ENCODE results near the gene NIF3L1. TPM values are rescaled to one million over a fixed set of nuclear protein-coding genes. Genes with fewer than 3 reads are reported as not detected.
"Not testable (repeated sequence)": the region's sequence is repeated elsewhere in the genome, so short reads cannot be mapped to it uniquely, and the experiment has no call there.

Gene NIF3L1
- total RNA-seq, 1 experiment from 2014 or later = 51.1 TPM

DNA sequence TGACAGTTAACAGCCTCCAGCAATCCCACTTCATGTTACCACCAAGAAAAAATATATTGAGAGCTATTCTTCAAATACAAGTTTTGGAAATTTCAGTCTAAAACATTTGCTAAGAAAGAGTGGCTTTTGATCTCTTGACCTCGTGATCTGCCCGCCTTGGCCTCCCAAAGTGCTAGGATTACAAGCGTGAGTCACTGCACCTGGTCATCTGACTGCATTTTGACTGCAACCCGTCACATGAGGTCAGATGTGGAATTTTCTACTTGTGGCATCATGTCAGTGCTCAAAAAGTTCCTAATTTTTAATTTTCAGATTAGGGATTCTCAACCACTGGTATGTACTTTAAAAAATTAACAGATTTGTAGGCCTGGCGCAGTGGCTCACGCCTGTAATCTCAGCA is 15.6 kb upstream of the NIF3L1 start:
- DNase-seq (ENCODE audit: low read depth) = no peak

GRCh38 chr2:200877443-200877842 is 11.7 kb upstream of the NIF3L1 start:
- DNase-seq (ENCODE audit: low read depth) = no peak

DNA sequence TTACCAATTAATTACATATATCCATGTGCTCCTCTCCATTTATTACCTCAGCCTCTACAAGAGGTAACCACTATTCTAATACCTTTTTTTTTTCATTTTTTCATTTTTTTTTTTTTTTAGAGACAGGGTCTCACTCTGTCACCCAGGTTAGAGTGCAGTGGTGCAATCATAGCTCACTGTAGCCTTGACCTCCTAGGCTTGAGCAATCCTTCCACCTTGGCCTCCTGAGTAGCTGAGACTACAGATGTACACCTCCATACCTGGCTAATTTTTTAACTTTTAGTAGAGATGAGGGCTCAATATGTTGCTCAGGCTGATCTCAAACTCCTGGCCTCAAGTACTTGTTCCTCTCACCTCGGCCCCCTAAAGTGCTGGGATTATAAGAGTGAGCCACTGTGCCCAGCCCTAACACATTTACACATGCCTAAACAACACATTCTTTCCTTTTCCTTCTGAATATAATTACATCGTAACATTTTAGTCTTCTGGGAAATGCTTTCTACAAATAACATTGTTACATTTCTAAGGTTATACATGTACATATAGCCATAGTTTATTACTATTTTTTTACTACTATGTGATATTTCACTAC is 10.8 kb upstream of the NIF3L1 start:
- DNase-seq (ENCODE audit: low read depth) = no peak

- DNase-seq (ENCODE audit: low read depth) = not testable (repeated sequence)
Measured at GRCh38 chr2:200881715-200882249, 7.4 kb upstream of the NIF3L1 start.

DNA sequence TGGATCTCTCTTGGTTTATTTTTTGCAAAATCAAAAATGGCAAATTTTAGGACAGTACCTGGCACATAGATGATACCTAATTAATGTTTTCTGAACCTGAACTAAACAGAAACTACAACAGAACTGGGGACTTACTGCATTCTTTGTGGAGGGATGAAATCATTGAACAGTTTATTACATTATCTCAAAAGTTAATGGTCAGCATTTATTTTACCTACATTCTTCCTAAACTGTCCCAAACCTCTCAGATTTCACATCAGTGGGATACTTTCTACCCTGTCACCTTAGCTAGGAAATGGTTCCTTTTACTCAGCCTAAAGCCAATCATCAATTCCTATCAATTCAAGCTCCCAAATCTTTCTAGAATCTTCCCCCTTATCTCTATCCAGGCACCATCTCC is 10.3 kb downstream of the NIF3L1 start:
- no peak for DNase-seq (ENCODE audit: low read depth)

DNA sequence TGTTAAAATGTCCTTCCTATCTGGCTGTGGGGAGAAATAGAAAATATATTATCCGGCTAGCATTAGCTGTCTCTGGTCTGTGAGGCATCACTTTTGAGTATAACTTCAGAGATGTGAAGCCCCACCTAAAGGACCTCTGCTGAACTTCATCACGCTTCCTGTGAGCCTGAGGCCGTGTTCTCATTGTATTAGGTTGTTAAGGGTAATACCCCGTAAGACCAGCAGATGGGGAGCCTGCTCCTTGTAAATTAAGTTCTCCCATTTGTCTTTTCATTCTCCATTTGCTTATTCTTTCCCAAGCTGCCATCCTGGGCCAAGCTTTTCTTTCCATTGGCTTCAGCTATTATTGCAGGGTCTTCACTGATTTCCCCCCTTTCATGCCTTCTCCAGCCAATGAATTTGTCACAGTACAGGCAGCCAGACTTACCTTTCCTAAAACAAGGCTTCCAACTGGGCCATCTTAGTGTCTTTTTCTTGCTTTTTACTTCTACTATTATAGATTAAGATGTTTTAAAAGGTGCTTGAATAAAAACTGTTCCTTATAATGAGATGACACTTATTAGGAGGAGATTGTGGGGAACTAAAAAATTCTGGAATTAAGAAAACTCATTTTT is 12.4 kb downstream of the NIF3L1 start:
- peak; percentile 81 for DNase-seq (ENCODE audit: low read depth)

GRCh38 chr2:200905618-200906296 is 16.6 kb downstream of the NIF3L1 start:
- DNase-seq (ENCODE audit: low read depth) = peak; percentile 61

- DNase-seq (ENCODE audit: low read depth) = no peak
Measured at GRCh38 chr2:200909958-200910357, 20.8 kb downstream of the NIF3L1 start.

- no peak for DNase-seq (ENCODE audit: low read depth)
Measured at GRCh38 chr2:200913654-200914053, 24.5 kb downstream of the NIF3L1 start.

GRCh38 chr2:200922439-200922838 is 33.3 kb downstream of the NIF3L1 start:
- no peak for DNase-seq (ENCODE audit: low read depth)

- DNase-seq (ENCODE audit: low read depth) = no peak
Measured at GRCh38 chr2:200929334-200930249, 40.4 kb downstream of the NIF3L1 start.

- no peak for DNase-seq (ENCODE audit: low read depth)
Measured at GRCh38 chr2:200930947-200931626, 41.9 kb downstream of the NIF3L1 start.

GRCh38 chr2:200939832-200940231 is 50.7 kb downstream of the NIF3L1 start:
- DNase-seq (ENCODE audit: low read depth) = no peak

- no peak for DNase-seq (ENCODE audit: low read depth)
Measured at GRCh38 chr2:200943527-200944105, 54.4 kb downstream of the NIF3L1 start.

- DNase-seq (ENCODE audit: low read depth) = peak; percentile 93
Measured at GRCh38 chr2:200944467-200945394, 55.6 kb downstream of the NIF3L1 start.

DNA sequence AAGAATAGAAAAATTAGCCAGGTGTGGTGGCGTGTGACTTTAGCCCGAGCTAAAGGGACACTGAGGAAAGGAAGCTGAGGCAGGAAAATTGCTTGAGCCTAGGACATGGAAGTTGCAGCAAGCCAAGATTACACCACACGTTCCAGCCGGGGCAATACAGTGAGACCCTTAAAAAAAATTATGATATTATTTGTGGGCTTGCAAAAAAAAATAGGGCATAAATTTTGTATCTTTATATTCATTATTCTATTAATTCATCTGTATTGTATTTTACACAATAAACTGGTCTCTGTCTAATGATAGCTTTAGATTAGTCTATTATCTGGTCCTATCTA is 56.2 kb downstream of the NIF3L1 start:
- DNase-seq (ENCODE audit: low read depth) = no peak

- no peak for DNase-seq (ENCODE audit: low read depth)
Measured at GRCh38 chr2:200950378-200950777, 61.2 kb downstream of the NIF3L1 start.
